HS-27A (cell line): ENCODE data around the gene CHRNG.

ENCODE experiments used
- DNase-seq: peaks from one replicate; pipeline ENCODE4 v3.0.0-alpha.2; 2012; ENCODE audit warnings: low read depth, missing footprints

Gene CHRNG, protein sequence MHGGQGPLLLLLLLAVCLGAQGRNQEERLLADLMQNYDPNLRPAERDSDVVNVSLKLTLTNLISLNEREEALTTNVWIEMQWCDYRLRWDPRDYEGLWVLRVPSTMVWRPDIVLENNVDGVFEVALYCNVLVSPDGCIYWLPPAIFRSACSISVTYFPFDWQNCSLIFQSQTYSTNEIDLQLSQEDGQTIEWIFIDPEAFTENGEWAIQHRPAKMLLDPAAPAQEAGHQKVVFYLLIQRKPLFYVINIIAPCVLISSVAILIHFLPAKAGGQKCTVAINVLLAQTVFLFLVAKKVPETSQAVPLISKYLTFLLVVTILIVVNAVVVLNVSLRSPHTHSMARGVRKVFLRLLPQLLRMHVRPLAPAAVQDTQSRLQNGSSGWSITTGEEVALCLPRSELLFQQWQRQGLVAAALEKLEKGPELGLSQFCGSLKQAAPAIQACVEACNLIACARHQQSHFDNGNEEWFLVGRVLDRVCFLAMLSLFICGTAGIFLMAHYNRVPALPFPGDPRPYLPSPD

GRCh38 chr2:232539298-232540231, at the start of gene CHRNG:
TSS of gene CHRNG (plus strand) at chr2:232539692. CDS start at chr2:232539748, 56 bp downstream.
- no peak for DNase-seq

DNA sequence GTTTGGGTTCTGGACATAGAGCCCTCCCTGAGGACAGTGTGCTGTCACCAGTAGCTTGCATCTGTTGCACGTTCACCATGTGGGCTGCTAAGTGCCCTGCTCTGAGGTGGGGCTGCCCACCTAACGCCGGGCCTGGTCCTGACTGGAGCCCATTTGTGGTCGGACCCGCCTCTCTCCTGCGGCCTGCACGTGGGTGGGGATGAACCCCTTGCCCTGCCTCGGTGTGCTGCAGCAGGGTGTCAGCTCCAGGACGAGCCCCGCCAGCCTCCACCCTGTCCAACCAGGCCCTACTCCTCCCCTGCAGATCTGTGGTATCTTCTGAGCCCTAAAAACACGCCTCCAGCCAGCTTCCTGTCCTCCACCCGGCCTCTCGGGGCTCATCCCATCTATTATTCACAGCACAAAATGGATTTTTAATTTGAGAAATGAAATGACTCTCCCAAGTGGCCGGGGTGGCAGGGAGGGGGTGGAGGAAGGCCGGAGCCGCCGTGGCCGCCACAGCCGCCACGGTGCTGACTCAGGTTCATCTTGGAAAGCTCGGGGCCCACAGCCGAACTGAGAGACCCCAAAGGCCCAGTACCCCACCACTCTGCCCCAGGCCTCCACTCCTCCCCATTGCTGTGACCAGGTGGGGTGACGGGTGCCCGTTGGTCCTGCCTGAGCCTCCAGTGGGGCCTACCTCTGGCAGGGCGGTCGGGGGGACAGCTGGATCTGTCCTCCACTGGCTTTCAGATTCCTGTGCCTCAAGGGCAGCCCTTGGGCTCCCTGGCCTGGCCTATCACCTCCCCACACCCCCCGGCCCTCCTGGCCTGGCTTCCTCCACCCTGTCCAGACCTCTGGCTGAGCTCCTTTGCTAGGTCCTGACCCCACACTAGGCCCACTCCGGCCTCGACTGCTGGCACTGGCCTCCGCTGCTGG, 49.0 kb upstream of the CHRNG start:
- DNase-seq, result no peak

GRCh38 chr2:232491139-232491780, 48.2 kb upstream of the CHRNG start:
- no peak for DNase-seq

DNA sequence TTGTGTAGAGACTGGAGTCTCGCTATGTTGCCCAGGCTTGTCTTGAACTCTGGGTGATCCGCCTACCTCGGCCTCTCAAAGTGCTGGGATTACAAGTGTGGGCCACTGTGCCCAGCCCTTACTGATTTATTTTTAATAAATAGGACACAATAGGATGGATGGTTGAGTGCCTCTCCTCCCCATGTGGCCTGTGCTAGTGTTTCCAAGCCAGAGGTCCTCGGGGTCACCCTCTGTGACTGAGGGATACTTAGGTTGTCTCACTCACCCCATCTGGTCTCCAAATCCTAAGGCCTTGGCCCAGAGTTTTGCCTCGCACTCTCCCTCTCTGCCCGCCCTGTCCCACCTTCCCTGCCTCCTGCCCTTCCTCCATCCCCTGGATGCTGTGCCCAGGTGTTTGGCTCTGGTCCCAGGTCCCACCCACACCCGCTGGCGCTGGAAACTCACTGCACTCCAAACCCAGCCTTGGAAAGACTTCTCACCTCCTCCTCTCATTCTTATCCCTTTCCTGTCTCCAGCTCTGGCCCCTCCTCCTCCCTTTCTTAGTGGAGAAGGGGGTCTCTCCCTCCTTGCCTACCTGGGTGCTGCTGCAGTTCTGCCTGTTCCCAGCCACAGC, 47.1 kb upstream of the CHRNG start:
- DNase-seq, result no peak

DNA sequence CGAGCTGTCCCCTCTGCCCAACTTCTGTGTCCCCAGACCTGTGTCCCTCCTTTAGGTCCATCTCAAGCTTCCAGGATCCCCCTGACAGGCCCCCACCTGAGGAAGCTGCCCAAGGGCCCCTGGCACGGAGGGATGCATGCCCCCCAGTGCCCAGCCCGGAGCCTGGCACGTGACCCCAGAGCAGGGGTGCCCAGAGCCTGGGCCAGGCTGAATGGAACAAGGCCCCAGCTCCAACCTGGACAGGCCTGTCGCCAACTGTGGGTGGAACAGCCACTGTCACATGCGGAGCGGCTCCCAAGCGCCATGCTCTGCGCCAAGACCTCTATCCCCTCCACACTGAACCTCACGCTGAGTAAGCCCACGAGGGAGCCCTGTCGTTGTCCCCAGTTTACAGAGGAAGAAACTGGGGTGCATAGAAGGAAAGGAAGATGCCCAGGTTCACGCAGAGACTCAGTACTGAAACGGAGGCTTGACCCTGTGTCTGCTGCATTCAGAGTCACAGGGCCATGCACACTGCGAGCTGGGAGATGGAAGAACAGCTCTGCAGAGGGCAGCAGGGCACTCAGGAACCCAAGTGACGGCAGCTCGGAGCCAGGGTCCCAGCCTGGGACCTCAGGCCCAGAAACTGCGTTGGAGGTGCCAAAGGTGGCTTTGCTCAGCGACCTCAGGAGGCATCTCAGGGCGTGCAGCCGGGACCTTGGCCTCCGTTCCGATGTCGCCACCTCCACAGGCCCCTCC, 46.4 kb upstream of the CHRNG start:
- DNase-seq, result no peak

- DNase-seq, result no peak
Observed at GRCh38 chr2:232493701-232494474, 45.6 kb upstream of the CHRNG start.

DNA sequence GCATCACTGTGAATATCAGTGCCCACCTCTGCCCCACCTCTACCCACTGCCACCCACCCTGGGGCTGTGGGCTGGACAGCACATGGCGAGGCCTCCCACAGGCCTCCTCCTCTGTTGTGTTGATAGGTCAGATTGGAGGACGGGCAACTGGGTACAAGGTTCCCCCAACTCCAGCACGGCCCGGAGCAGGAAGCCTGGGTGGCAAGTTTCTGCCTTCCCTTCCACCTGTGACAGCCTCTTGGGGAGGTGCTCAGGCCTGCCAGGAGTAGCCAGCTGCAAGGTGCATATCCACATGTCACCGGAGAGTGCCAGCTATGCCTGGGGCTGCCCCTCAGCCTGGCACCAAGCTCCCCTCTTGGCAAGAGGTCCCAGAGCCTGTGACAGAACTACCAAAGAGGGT, 45.0 kb upstream of the CHRNG start:
- no peak for DNase-seq

DNA sequence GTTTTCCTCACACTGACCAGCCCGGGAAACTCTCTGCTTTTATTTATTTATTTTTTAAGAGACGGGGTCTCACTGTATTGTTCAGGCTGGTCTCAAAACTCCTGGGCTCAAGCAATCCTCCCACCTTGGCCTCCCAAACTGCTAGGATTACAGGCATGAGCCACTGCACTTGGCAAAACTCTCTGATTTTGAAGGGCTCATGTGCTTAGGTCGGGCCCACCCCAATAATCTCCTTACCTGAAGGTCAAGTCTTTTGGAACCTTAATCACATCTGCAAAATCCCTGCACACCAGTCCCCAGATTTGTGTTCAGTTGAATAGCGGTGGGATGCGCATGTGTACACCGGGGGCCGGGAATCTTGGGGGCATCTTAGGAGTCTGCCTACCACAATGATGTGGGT, 44.2 kb upstream of the CHRNG start:
- no peak for DNase-seq

- no peak for DNase-seq
Observed at GRCh38 chr2:232496501-232497270, 42.8 kb upstream of the CHRNG start.

- no peak for DNase-seq
Observed at GRCh38 chr2:232497348-232497747, 42.1 kb upstream of the CHRNG start.

DNA sequence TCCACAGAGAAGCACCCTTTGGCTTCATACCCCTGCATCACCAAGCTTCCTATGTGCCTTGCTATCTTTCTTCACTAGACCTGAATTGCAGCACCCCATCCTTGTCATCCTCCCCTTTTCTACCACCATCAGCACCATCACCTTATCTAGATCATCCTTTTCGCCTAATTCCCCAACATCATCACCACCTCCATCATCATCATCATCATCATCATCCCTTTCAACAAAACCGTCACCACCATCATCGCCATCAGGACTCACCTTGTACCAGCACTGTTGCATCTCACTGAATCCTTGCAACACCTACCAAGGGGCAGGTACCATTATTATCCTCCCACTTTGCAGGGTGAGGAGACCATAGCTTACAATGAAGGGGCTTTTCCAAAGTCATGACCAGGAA, 41.0 kb upstream of the CHRNG start:
- no peak for DNase-seq

GRCh38 chr2:232501331-232501771, 38.1 kb upstream of the CHRNG start:
- no peak for DNase-seq

DNA sequence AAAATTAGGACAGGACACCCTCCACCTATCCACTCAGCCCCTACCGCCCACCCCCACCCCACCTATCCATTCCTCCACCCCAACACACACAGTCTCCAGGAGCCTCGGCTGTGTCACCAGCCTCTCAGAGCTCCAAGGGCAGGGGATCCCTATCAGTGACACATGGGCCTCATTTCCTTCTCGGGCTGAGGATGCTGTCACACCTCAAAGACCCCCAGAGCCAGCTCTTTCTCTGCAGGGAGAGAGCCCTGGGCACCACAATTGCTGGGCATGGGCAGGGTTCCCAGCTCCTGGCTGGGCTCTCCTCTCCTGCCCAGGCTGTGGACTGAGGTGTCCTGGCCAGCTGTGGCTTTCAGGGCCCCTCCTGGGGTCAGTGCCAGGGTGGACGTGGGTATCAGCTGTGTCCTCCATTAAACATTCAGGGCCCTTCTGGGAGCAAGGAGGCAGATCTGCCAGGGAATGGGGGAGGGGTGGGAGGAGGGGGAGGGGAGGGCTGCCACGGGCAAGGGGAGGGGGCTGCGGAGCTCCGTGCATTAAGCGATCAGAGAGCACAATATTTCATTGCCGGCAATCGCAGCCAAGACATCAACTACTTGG, 37.6 kb upstream of the CHRNG start:
- no peak for DNase-seq

- no peak for DNase-seq
Observed at GRCh38 chr2:232502511-232502910, 37.0 kb upstream of the CHRNG start.

DNA sequence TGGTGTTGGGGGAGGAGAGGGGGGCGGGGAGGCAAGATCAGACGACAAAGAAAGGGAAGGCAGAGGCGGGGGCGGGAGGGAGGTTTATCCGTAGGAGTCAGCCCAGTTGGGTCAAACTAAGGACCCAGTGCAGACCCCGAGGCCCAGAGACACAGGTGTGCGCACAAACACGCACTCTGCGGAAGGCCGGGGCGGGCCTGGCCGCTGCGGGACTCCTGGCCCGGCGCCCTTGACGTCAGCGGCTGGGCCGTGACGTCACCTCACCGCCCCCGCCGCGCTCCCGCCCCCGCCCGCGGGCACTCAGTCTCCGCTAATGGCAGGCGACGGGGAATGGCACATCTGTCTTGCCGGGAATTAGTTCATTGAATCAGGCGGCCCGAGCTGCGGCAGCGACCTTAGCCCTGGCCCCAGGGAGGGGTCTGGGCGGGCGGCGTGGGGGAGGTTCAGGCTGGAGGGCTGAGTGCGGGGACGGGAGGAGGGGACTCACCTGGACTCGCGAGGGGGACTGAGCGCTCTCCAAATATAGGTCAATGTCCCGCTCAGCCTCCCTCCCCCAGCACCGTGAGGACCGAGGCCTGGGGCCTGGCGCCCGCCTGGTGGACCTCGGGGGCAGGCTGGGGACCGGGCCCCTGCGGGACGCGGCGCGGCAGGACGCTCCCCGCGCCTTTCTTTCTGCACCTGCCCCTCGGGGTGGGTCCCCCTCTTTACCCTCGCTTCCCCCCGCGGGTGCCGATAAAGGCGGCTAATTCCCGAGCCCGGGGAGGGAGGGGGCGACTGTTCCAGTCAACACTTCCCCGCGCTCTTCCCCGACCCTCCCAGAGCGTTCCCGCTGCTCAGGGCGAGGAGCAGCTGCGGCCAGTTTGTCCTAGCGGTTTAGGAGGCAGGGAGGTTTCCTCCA, 36.3 kb upstream of the CHRNG start:
- DNase-seq, result no peak

DNA sequence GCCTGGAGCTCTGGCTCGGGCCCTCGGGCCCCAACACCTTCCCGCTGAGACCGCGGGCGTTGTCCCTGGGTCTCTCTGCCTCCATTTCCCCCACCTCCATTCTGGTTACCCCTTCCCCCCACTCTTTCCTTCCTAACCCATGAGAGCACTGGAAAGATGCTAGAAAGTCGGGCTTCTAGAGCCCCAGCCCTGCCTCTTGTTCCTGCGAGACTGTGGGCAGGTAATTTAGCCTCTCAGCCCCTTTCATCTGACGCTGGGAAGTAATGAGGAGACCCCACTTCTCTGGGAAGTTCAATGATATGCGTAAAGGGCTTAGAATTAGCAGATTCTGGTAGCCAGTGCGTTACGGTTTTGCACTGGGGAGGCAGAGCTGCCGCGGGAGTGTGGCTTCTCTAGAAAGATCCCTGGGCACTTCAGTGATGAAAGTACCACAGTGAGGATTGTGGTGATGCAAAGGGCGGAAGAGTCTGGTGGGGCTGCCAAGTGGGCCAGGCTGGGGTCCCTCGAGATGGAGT, 35.6 kb upstream of the CHRNG start:
- DNase-seq, result no peak

GRCh38 chr2:232504438-232504837, 35.1 kb upstream of the CHRNG start:
- DNase-seq, result no peak
